IMR-90 (cell line): ENCODE measurements around the gene LOXL4. TPM values are rescaled to one million over a fixed set of nuclear protein-coding genes. Genes with fewer than 3 reads are reported as not detected.

Experiments
- ATAC-seq: fragments of 200-7000 bp; cut with Tn5 transposase; 2 replicates; pipeline ENCODE4 v1.9.1; 2020; ENCODE audit warnings: low read depth, mild to moderate bottlenecking, moderate library complexity
- BruUV-seq: library from RNA; stranded (reverse); fragments of 400-500 nt; replicated peaks from 2 replicates; lab custom pipeline; 2021; lab: Mats Ljungman, UMichigan
- CTCF ChIA-PET: fragments of 300-600 bp; formaldehyde crosslinking; extraction: SDS; loops from one replicate; lab custom pipeline; 2021; ENCODE audit warnings: antibody characterized with exemption; lab: Yijun Ruan, JAX
- POLR2A ChIA-PET: fragments of 300-600 bp; sonication (Branson Sonifier 250); formaldehyde crosslinking; loops from one replicate; lab custom pipeline; 2022; ENCODE audit warnings: antibody characterized with exemption; ENCODE audit not compliant: unreplicated experiment; lab: Charles Lee
- DNase-seq: peaks from one replicate; pipeline ENCODE4 v3.0.0; 2013
- H2AFZ ChIP-seq: replicated peaks from 2 replicates; pipeline ENCODE3; 2013; ENCODE audit warnings: low read length, mild to moderate bottlenecking; ENCODE audit not compliant: poor library complexity
- H2AK5ac ChIP-seq: 2 replicates; pipeline ENCODE4 v1.6.1; 2013; ENCODE audit warnings: low read depth, low read length, inconsistent platforms
- H2AK9ac ChIP-seq: replicated peaks from 2 replicates; pipeline ENCODE3; 2013; ENCODE audit warnings: mild to moderate bottlenecking, low read depth, low read length, moderate library complexity; ENCODE audit not compliant: poor library complexity
- H2BK120ac ChIP-seq: 2 replicates; pipeline ENCODE4 v1.6.1; 2013; ENCODE audit warnings: low read depth, low read length, inconsistent platforms
- H2BK15ac ChIP-seq: 3 replicates; pipeline ENCODE4 v1.6.1; 2013; ENCODE audit warnings: low read depth, low read length, inconsistent platforms
- H2BK20ac ChIP-seq: 2 replicates; pipeline ENCODE4 v1.6.1; 2013; ENCODE audit warnings: low read depth, mild to moderate bottlenecking, inconsistent platforms, low read length, moderate library complexity
- H2BK5ac ChIP-seq: 2 replicates; pipeline ENCODE4 v1.6.1; 2013; ENCODE audit warnings: mild to moderate bottlenecking, low read depth, low read length, inconsistent platforms; ENCODE audit not compliant: poor library complexity, severe bottlenecking
- H3K14ac ChIP-seq: replicated peaks from 2 replicates; pipeline ENCODE4 v1.6.1; 2013; ENCODE audit warnings: low read depth, low read length, inconsistent platforms
- H3K18ac ChIP-seq: 2 replicates; pipeline ENCODE4 v1.6.1; 2013; ENCODE audit warnings: low read depth, low read length, control low read depth
- H3K23ac ChIP-seq: 2 replicates; pipeline ENCODE4 v1.6.1; 2013; ENCODE audit warnings: low read depth, low read length, inconsistent platforms
- H3K27ac ChIP-seq: 2 replicates; pipeline ENCODE4 v1.5.1; 2013; ENCODE audit warnings: mild to moderate bottlenecking, control low read depth, low read length; ENCODE audit not compliant: insufficient read depth
- H3K27me3 ChIP-seq: 2 replicates; pipeline ENCODE4 v1.6.1; 2013; ENCODE audit warnings: low read length; ENCODE audit not compliant: control insufficient read depth, insufficient read depth
- H3K36me3 ChIP-seq: 2 replicates; pipeline ENCODE4 v1.6.1; 2013; ENCODE audit warnings: low read length, mixed read lengths; ENCODE audit not compliant: control insufficient read depth, insufficient read depth
- H3K4ac ChIP-seq: 2 replicates; pipeline ENCODE4 v1.6.1; 2013; ENCODE audit warnings: low read depth, low read length, inconsistent platforms
- H3K4me1 ChIP-seq: 2 replicates; pipeline ENCODE4 v1.6.1; 2013; ENCODE audit warnings: low read length, mixed read lengths; ENCODE audit not compliant: control insufficient read depth, insufficient read depth
- H3K4me2 ChIP-seq: 2 replicates; pipeline ENCODE4 v1.6.1; 2013; ENCODE audit warnings: low read depth, mild to moderate bottlenecking, control low read depth, low read length, moderate library complexity
- H3K4me3 ChIP-seq: 2 replicates; pipeline ENCODE4 v1.5.1; 2013; ENCODE audit warnings: low read depth, mild to moderate bottlenecking, control low read depth, low read length, moderate library complexity; ENCODE audit not compliant: insufficient read depth
- H3K56ac ChIP-seq: 2 replicates; pipeline ENCODE4 v1.6.1; 2013; ENCODE audit warnings: low read length, inconsistent platforms; ENCODE audit not compliant: insufficient read depth; ENCODE audit errors: extremely low read depth
- H3K79me1 ChIP-seq, 2 experiments: 2 replicates each; pipeline ENCODE4 v1.6.1; 2013; ENCODE audit warnings: low read length in 2 of 2, inconsistent platforms in 1 of 2, low read depth in 1 of 2
- H3K9ac ChIP-seq: 2 replicates; pipeline ENCODE4 v1.6.1; 2013; ENCODE audit warnings: low read depth, low read length, control low read depth
- H3K9me1 ChIP-seq: 2 replicates; pipeline ENCODE4 v1.6.1; 2013; ENCODE audit warnings: low read length, inconsistent platforms; ENCODE audit not compliant: insufficient read depth
- H3K9me3 ChIP-seq: 2 replicates; pipeline ENCODE4 v1.6.1; 2013; ENCODE audit warnings: low read length; ENCODE audit not compliant: control insufficient read depth, insufficient read depth
- H4K20me1 ChIP-seq: 2 replicates; pipeline ENCODE4 v1.6.1; 2013; ENCODE audit warnings: low read length, inconsistent platforms; ENCODE audit not compliant: insufficient read depth
- H4K5ac ChIP-seq: 2 replicates; pipeline ENCODE4 v1.6.1; 2013; ENCODE audit warnings: mild to moderate bottlenecking, low read depth, low read length, control low read depth
- H4K8ac ChIP-seq, 2 experiments: 2 replicates each; pipeline ENCODE4 v1.6.1; 2013; ENCODE audit warnings: low read depth in 2 of 2, low read length in 2 of 2, control low read depth in 1 of 2, inconsistent platforms in 1 of 2
- H4K91ac ChIP-seq: 2 replicates; pipeline ENCODE4 v1.6.1; 2013; ENCODE audit warnings: low read depth, low read length, inconsistent platforms; ENCODE audit not compliant: insufficient read depth
- CEBPB ChIP-seq: IDR thresholded peaks from 2 replicates; pipeline ENCODE4 v1.6.1; 2012; ENCODE audit warnings: low read depth, low read length, improper control_type of control experiment
- FOS ChIP-seq: fragments of 150-350 bp; IDR thresholded peaks from 2 replicates; pipeline ENCODE4 v1.6.1; 2016; ENCODE audit warnings: low read depth, low read length
- NFE2L2 ChIP-seq: fragments of 150-350 bp; IDR thresholded peaks from 2 replicates; pipeline ENCODE4 v1.6.1; 2016; ENCODE audit warnings: low read depth, mild to moderate bottlenecking, low read length
- POLR2A ChIP-seq: IDR thresholded peaks from 2 replicates; pipeline ENCODE4 v1.6.1; 2012; ENCODE audit warnings: mild to moderate bottlenecking, low read depth, low read length
- RFX5 ChIP-seq: IDR thresholded peaks from 2 replicates; pipeline ENCODE4 v1.8.0; 2012; ENCODE audit warnings: low read depth, mild to moderate bottlenecking, low read length, moderate library complexity
- SMC3 ChIP-seq: fragments of 150-350 bp; IDR thresholded peaks from 2 replicates; pipeline ENCODE4 v1.6.1; 2016; ENCODE audit warnings: low read depth, mild to moderate bottlenecking, antibody characterized with exemption, low read length, moderate library complexity
- USF2 ChIP-seq: fragments of 150-350 bp; IDR thresholded peaks from 2 replicates; pipeline ENCODE4 v1.6.1; 2017; ENCODE audit warnings: mild to moderate bottlenecking, antibody characterized with exemption, low read length, low read depth
- WGBS, 2 experiments: methylation state at CpG; one replicate each; pipeline versions ENCODE4 v1.1.5 to v1.1.7; 2013; ENCODE audit warnings: missing lambda C conversion rate in 2 of 2; ENCODE audit not compliant: insufficient read length in 1 of 2; ENCODE audit errors: extremely low coverage in 2 of 2; 5-methylcytosine and 5-hydroxymethylcytosine counted together
- dilution Hi-C: fragments of 300-500 bp; cut with HindIII; formaldehyde crosslinking; loops from one replicate; pipeline ENCODE4 v1.14.3; 2018; ENCODE audit warnings: low sequenced_read_pairs; ENCODE audit not compliant: unreplicated experiment
- in situ Hi-C: fragments of 300-500 bp; cut with MboI; formaldehyde crosslinking; loops from 3 replicates; pipeline ENCODE4 v1.14.3; 2019; ENCODE audit warnings: low sequenced_read_pairs, inconsistent platforms, mixed read lengths
- intact Hi-C: fragments of 100-400 bp; cut with micrococcal nuclease; formaldehyde crosslinking; loops from 2 replicates; pipeline ENCODE4 v1.10.0; 2022
- polyA plus RNA-seq, 3 experiments: library from polyadenylated mRNA; depleted of rRNA; stranded (reverse); fragments of >200 nt; gene quantifications; 2 replicates each; pipeline ENCODE4 v1.2.3, GENCODE V29; 2012; ENCODE audit warnings: low replicate concordance in 1 of 3
- total RNA-seq: library from RNA; depleted of rRNA; stranded (reverse); fragments of >200 nt; gene quantifications from 2 replicates; pipeline ENCODE4 v1.2.3, GENCODE V29; 2012

Gene LOXL4
- total and polyA plus RNA-seq, 2 of the 4 experiments (the other 2 are of a cell fraction) = 20.8 to 26.7 TPM

GRCh38 chr10:98252464-98252863 lies 15.5 kb downstream of the LOXL4 start:
- H3K27ac ChIP-seq = no peak overlapping the region
- H3K4me3 ChIP-seq = no peak overlapping the region
- H3K9me3 ChIP-seq = no peaks in the 10 kb centered on the region
- DNase-seq = no peak
- no peak overlapping the region for H3K4me2 ChIP-seq
- no peak overlapping the region for H3K9ac ChIP-seq
- H3K23ac ChIP-seq = no peak overlapping the region
- no peak overlapping the region for H4K91ac ChIP-seq
- WGBS, 2 experiments = no CpG with 5 or more reads among the region's 7 CpGs
- no peak overlapping the region for H3K14ac ChIP-seq
- no peaks in the 10 kb centered on the region for H4K20me1 ChIP-seq
- no peak for ATAC-seq
- H4K8ac ChIP-seq = no peak overlapping the region
- no peak overlapping the region for H2BK5ac ChIP-seq
- H3K36me3 ChIP-seq = peaks cover 15% of the 10 kb centered on the region
- no peak overlapping the region for H2AK5ac ChIP-seq
- TF ChIP-seq FOS = no peak
- no peak for TF ChIP-seq POLR2A
- TF ChIP-seq SMC3 = no peak
- TF ChIP-seq RFX5 = no peak
- TF ChIP-seq USF2 = no peak
- TF ChIP-seq NFE2L2 = no peak
- TF ChIP-seq CEBPB = no peak
- H3K4ac ChIP-seq = no peak overlapping the region
- no peaks in the 10 kb centered on the region for H3K27me3 ChIP-seq
- H4K5ac ChIP-seq = no peak overlapping the region
- peaks cover 2% of the 10 kb centered on the region; the same call in 1 of the 2 replicates for H3K9me1 ChIP-seq
- no TSS peak for BruUV-seq
- no peak overlapping the region for H2BK120ac ChIP-seq
- POLR2A ChIA-PET = no interaction called here
- in situ Hi-C loops = no loop called here
- H2AK9ac ChIP-seq = no peak overlapping the region
- H2BK20ac ChIP-seq = no peak overlapping the region
- H3K18ac ChIP-seq = no peak overlapping the region
- no peak overlapping the region for H3K56ac ChIP-seq
- CTCF ChIA-PET = interaction anchor here (0.8 kb wide), 1 partner anchor 480 kb away, joined by 3 read pairs; no protein-coding TSS in a partner anchor
- peaks cover under 1% of the 10 kb centered on the region; the same call in 1 of the 2 replicates for H3K4me1 ChIP-seq
- no peak overlapping the region for H2BK15ac ChIP-seq
- H2AFZ ChIP-seq = no peak overlapping the region
- dilution Hi-C loops = no loop called here
- intact Hi-C loops = no loop called here
- H3K79me1 ChIP-seq = no peaks in the 10 kb centered on the region; a peak in 1 of 4 replicates
